Medulla oblongata (tissue), 1 donor: ENCODE measurements around the gene SEMA5B.

Experiments
- DNase-seq: peaks from one replicate; pipeline ENCODE4 v3.0.0-alpha.2; 2015; ENCODE audit errors: extremely low spot score

SEMA5B gene

GRCh38 chr3:122973893-122974615, 53.5 kb downstream of the SEMA5B start:
- DNase-seq: peak; percentile 3

GRCh38 chr3:122972141-122972540, 55.4 kb downstream of the SEMA5B start:
- no peak for DNase-seq

GRCh38 chr3:122969585-122970469, 57.7 kb downstream of the SEMA5B start:
- peak; percentile 38 for DNase-seq

- no peak for DNase-seq
Measured at GRCh38 chr3:122967765-122968164, 59.8 kb downstream of the SEMA5B start.

GRCh38 chr3:122967356-122967755, 60.2 kb downstream of the SEMA5B start:
- no peak for DNase-seq

GRCh38 chr3:122966045-122966444, 61.5 kb downstream of the SEMA5B start:
- no peak for DNase-seq

GRCh38 chr3:122964811-122965210, 62.8 kb downstream of the SEMA5B start:
- DNase-seq: no peak

- DNase-seq: peak; percentile 29
Measured at GRCh38 chr3:122962149-122962548, 65.4 kb downstream of the SEMA5B start.

GRCh38 chr3:122961146-122961545, 66.4 kb downstream of the SEMA5B start:
- DNase-seq: no peak

GRCh38 chr3:122960652-122961051, 66.9 kb downstream of the SEMA5B start:
- DNase-seq: no peak

- DNase-seq: no peak
Measured at GRCh38 chr3:122959339-122959738, 68.2 kb downstream of the SEMA5B start.

GRCh38 chr3:122957707-122958689, 69.6 kb downstream of the SEMA5B start:
- no peak for DNase-seq

GRCh38 chr3:122956693-122957455, 70.7 kb downstream of the SEMA5B start:
- DNase-seq: no peak

GRCh38 chr3:122955916-122956692, 71.5 kb downstream of the SEMA5B start:
- DNase-seq: no peak

GRCh38 chr3:122952520-122952919, 75.0 kb downstream of the SEMA5B start:
- DNase-seq: peak; percentile 40

GRCh38 chr3:122948408-122948807, 79.2 kb downstream of the SEMA5B start:
- DNase-seq: no peak

GRCh38 chr3:122947738-122948137, 79.8 kb downstream of the SEMA5B start:
- no peak for DNase-seq

- DNase-seq: no peak
Measured at GRCh38 chr3:122947196-122947595, 80.4 kb downstream of the SEMA5B start.

GRCh38 chr3:122946185-122946584, 81.4 kb downstream of the SEMA5B start:
- DNase-seq: no peak

GRCh38 chr3:122945230-122945629, 82.3 kb downstream of the SEMA5B start:
- DNase-seq: no peak
